HG03196 (cell line): ENCODE results near the gene SMIM7.

Experiments
- ATAC-seq: cut with Tn5 transposase; IDR thresholded peaks from one replicate; pipeline ENCODE4 v1.9.1; 2021; ENCODE audit not compliant: unreplicated experiment

SMIM7 gene

GRCh38 chr19:16623576-16623975 lies 36.4 kb downstream of the SMIM7 start:
- no peak for ATAC-seq

- ATAC-seq = no peak
These were observed 36.9 kb downstream of the SMIM7 start for GRCh38 chr19:16623066-16623465.

- ATAC-seq = no peak
These were observed 38.7 kb downstream of the SMIM7 start for GRCh38 chr19:16621165-16621800.

- ATAC-seq = no peak
These were observed 39.4 kb downstream of the SMIM7 start for GRCh38 chr19:16620584-16620983.

GRCh38 chr19:16620018-16620417 lies 39.9 kb downstream of the SMIM7 start:
- no peak for ATAC-seq

GRCh38 chr19:16619457-16619856 lies 40.5 kb downstream of the SMIM7 start:
- ATAC-seq = no peak

GRCh38 chr19:16618248-16618647 lies 41.7 kb downstream of the SMIM7 start:
- ATAC-seq = no peak

- ATAC-seq = no peak
These were observed 44.1 kb downstream of the SMIM7 start for GRCh38 chr19:16615808-16616207.

GRCh38 chr19:16614941-16615340 lies 45.0 kb downstream of the SMIM7 start:
- no peak for ATAC-seq

GRCh38 chr19:16613841-16614240 lies 46.1 kb downstream of the SMIM7 start:
- ATAC-seq = no peak

- ATAC-seq = no peak
These were observed 47.3 kb downstream of the SMIM7 start for GRCh38 chr19:16612636-16613035.

GRCh38 chr19:16611121-16611520 lies 48.8 kb downstream of the SMIM7 start:
- no peak for ATAC-seq

- no peak for ATAC-seq
These were observed 50.3 kb downstream of the SMIM7 start for GRCh38 chr19:16609511-16610200.

- ATAC-seq = no peak
These were observed 51.6 kb downstream of the SMIM7 start for GRCh38 chr19:16608290-16608739.

- ATAC-seq = no peak
These were observed 52.1 kb downstream of the SMIM7 start for GRCh38 chr19:16607819-16608218.

GRCh38 chr19:16605553-16605994 lies 54.4 kb downstream of the SMIM7 start:
- ATAC-seq = no peak

GRCh38 chr19:16605115-16605514 lies 54.8 kb downstream of the SMIM7 start:
- no peak for ATAC-seq

- ATAC-seq = no peak
These were observed 55.3 kb downstream of the SMIM7 start for GRCh38 chr19:16604615-16605014.

- ATAC-seq = no peak
These were observed 56.9 kb downstream of the SMIM7 start for GRCh38 chr19:16603090-16603489.

- no peak for ATAC-seq
These were observed 58.4 kb downstream of the SMIM7 start for GRCh38 chr19:16601378-16602052.

GRCh38 chr19:16600824-16601223 lies 59.1 kb downstream of the SMIM7 start:
- no peak for ATAC-seq
